Measurements from ENCODE around the gene AKIRIN2. TPM values are rescaled to one million over a fixed set of nuclear protein-coding genes. Genes with fewer than 3 reads are reported as not detected.

AKIRIN2 gene
- total and polyA plus RNA-seq, 8 donors, result 7.3 to 20.1 (median 10.2) TPM

DNA sequence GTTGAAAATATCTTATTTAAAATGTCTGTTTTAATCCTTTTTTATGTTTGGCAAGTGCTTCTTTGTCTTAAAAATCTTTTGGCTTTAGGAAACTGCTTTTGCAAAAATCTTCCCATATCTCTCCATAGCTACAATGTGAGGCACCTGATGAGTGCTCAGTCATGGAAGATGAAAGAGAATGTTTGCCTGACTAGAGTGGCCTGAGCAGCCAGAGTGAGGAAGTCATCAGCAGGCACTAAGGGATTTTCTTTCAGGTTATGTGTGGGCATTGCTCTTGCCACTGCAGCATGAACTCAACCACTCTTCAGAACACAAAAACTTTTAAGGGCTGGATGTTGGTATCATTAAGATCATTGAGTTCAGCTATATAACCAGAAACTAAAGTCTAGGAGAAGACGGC lies 47.9 kb downstream of the AKIRIN2 start:
- Histone ChIP-seq H3K27ac (no peak overlapping the region), H3K4me3 (no peak overlapping the region), H3K36me3 (no peaks in the 10 kb centered on the region), H3K9me3 (no peaks in the 10 kb centered on the region), H3K4me1 (no peaks in the 10 kb centered on the region), H3K27me3 (no peaks in the 10 kb centered on the region)
- no peak for FAIRE-seq
- WGBS, 2 donors, result 94 to 97% methylated on average over 1 of the region's 1 CpG
- TF ChIP-seq, protein P1, sequence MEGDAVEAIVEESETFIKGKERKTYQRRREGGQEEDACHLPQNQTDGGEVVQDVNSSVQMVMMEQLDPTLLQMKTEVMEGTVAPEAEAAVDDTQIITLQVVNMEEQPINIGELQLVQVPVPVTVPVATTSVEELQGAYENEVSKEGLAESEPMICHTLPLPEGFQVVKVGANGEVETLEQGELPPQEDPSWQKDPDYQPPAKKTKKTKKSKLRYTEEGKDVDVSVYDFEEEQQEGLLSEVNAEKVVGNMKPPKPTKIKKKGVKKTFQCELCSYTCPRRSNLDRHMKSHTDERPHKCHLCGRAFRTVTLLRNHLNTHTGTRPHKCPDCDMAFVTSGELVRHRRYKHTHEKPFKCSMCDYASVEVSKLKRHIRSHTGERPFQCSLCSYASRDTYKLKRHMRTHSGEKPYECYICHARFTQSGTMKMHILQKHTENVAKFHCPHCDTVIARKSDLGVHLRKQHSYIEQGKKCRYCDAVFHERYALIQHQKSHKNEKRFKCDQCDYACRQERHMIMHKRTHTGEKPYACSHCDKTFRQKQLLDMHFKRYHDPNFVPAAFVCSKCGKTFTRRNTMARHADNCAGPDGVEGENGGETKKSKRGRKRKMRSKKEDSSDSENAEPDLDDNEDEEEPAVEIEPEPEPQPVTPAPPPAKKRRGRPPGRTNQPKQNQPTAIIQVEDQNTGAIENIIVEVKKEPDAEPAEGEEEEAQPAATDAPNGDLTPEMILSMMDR (IDR thresholded peaks at IDR 0.05), result no peak
- intact Hi-C loops (cut with DNase I), result no loop called here
- ATAC-seq, result no peak
- no peak for DNase-seq

DNA sequence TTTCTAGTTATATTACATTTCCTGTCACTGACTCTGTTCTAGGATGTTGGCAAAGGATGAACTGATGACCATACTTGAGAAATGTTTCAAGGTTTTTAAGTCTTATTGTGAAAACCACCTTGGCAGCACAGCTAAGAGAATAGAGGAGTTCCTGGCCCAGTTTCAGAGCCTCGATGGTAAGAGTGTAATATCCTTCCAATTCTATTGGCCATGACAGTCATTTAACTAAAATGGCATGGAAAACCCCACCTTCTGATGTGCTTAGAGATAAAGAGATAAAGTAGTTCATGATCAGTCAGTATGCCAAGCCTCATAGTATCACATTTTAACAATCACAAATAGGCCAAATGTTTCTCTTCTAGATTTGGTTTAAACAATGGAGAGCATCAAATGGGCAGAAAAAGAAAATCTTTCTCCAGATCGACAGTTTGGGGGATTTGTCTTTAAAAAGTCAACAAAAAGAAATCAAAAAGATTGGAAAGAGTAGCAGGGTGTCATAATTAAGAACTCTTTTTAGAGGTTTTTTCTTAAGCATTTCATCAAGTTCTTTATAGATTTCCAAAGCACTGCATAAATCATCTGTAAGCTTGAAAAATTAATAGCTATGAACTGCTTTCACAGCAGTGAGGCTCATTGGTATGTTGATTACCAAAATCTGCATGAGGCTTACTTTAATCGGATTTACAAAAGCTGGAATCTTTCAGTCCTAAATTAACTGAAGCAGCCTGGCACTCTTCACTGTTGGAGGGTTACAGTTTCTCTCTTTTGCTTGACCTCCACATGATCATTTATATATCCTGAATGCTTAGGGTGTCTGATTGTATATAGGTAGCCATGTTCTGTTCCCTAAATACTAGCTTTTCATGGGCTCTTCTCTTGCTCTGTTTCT lies 48.7 kb downstream of the AKIRIN2 start:
- H3K36me3 ChIP-seq, result no peaks in the 10 kb centered on the region
- no peak overlapping the region for H3K27ac ChIP-seq
- intact Hi-C loops (cut with DNase I), result no loop called here
- ATAC-seq, result no peak
- 74 to 81% methylated on average over 3 of the region's 3 CpGs for WGBS, 2 donors
- H3K27me3 ChIP-seq, result no peaks in the 10 kb centered on the region
- no peaks in the 10 kb centered on the region for H3K9me3 ChIP-seq
- FAIRE-seq, result no peak
- H3K4me1 ChIP-seq, result no peaks in the 10 kb centered on the region
- TF ChIP-seq, protein P1 (IDR thresholded peaks at IDR 0.05), result no peak
- no peak for DNase-seq
- H3K4me3 ChIP-seq, result no peak overlapping the region

DNA sequence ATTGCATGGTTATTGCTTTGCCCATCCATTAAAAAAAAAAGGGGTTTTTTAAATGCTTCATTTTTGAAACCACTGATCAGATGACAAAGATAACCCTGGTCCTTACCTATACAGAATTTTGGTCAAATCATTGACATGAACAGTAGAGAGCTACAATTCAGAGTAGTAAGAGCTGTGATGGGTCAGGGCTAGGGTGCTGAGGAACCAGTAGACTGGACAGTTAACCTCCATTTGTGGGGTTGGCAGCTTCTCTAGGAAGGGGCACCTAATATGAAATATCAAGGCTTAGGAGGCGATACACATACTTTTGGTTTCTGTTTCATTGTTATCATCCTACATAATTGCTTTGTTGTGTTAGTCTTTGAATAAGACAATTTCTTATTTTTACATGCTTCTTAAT lies 57.0 kb downstream of the AKIRIN2 start:
- TF ChIP-seq, protein P1 (IDR thresholded peaks at IDR 0.05), result no peak
- H3K4me1 ChIP-seq, result no peaks in the 10 kb centered on the region
- H3K9me3 ChIP-seq, result no peaks in the 10 kb centered on the region
- H3K36me3 ChIP-seq, result no peaks in the 10 kb centered on the region
- 90 to 91% methylated on average over 1 of the region's 1 CpG for WGBS, 2 donors
- no peak overlapping the region for H3K27ac ChIP-seq
- ATAC-seq (no peak), DNase-seq (no peak), FAIRE-seq (no peak)
- H3K4me3 ChIP-seq, result no peak overlapping the region
- no peaks in the 10 kb centered on the region for H3K27me3 ChIP-seq
- intact Hi-C loops (cut with DNase I), result no loop called here

DNA sequence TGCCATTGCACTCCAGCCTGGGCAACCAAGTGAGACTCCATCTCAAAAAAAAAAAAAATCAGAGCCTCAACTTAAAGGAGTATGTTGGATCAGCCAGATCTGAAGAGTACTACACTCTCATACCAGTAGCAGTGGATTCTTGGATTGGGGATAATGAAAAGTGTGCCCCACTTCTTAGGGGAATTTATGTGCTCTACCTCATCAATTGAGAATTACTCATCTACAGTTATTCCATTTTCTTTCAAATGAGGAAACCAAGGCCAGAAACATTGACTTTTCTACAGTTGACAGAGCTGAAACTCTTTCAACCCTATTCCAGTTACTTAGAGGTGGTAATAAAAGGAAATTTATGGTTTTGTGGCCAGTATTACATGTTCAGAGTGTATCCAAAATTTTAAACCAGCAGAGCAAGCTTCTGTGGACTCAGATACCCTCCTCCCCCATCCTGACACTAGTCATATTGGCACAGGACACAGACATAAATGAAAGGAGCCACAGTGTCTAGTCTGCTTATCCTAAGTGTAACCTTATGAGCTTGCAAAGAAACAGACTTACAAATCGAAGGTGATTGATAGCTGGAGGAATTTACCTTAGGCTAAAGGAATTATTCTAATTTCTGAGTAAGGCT lies 60.9 kb downstream of the AKIRIN2 start:
- H3K36me3 ChIP-seq, result peaks cover 0 to 5% (median 0%) of the 10 kb centered on the region in 3 donors
- 40 to 65% methylated on average over 1 of the region's 1 CpG for WGBS, 2 donors
- no peaks in the 10 kb centered on the region for H3K27me3 ChIP-seq
- no peak for DNase-seq
- TF ChIP-seq, protein P1 (IDR thresholded peaks at IDR 0.05), result no peak
- H3K4me1 ChIP-seq, result no peaks in the 10 kb centered on the region
- H3K4me3 ChIP-seq, result no peak overlapping the region
- H3K9me3 ChIP-seq, result no peaks in the 10 kb centered on the region
- ATAC-seq, result no peak
- H3K27ac ChIP-seq, result no peak overlapping the region
- FAIRE-seq, result no peak
- intact Hi-C loops (cut with DNase I), result no loop called here

DNA sequence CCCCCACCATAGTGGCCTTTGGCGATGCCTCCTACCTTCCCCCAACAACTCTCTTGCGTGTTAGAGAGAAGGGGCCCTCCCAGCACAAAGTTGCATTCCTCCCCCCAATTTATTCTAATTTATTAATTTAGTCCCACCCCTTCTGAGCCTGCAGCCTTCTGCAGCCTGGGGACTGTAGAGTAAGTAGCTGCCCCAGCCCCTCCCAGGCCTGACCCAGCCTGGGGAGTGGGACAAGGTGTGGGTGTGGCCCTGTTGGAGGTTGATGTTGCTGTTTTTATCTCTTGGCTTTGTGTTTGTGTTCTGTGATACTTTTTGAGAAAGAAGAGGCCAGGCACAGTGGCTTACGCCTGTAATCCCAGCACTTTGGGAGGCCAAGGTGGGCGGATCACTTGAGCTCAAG lies 62.7 kb downstream of the AKIRIN2 start:
- TF ChIP-seq, protein P1 (IDR thresholded peaks at IDR 0.05), result no peak
- Histone ChIP-seq H3K4me3 (no peak overlapping the region), H3K9me3 (no peaks in the 10 kb centered on the region), H3K27me3 (no peaks in the 10 kb centered on the region), H3K27ac (no peak overlapping the region), H3K36me3 (peaks cover 0 to 5% (median 0%) of the 10 kb centered on the region in 3 donors), H3K4me1 (no peaks in the 10 kb centered on the region)
- DNase-seq, result no peak
- ATAC-seq, result no peak
- intact Hi-C loops (cut with DNase I), result no loop called here
- FAIRE-seq, result no peak
- WGBS, 2 donors, result 96% methylated on average over 4 of the region's 4 CpGs

Measured in pancreas (tissue), 10 donors.